Measurements from ENCODE around the gene COL13A1.

COL13A1 gene

DNA sequence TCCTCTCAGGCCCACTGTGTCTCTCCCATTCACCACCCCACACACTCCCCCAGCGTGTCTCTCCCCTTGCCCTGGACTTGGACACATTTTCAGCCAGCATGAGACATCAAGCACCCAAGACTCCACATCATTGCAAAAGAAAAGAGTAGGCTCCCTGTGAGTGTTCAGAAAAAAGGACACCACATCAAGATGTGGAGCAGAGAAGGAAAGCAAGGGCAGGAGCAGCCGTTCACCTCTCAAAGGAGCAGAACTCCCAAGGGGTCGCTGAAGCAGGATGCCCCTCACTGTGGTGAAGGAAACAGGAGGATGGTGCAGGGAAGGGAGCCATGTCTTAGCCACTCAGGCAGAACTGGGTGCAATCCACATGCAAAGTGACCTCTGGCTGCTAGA is 161.0 kb downstream of the COL13A1 start:
- Histone ChIP-seq H3K9me3 (replicated peaks in 1 of 11) (no peaks in the 10 kb centered on the region), H3K36me3 (no peaks in the 10 kb centered on the region), H3K27me3 (0 out of 22 replicates have a peak, but pooled peaks cover 0 to 8% (median 0%) of the 10 kb centered on the region in 11 experiments), H3K9ac (peak overlapping the region in 4 of 11 experiments; percentile 10 to 26 (median 18); a peak in 4 of 22 replicates), H3K27ac (peak overlapping the region in 4 of 11 experiments; percentile 13 to 46 (median 32); a peak in 4 of 22 replicates), H3K4me3 (no peak overlapping the region), H4K20me1 (no peaks in the 10 kb centered on the region), H3K4me2 (peak overlapping the region; percentile 68 to 95 (median 83)), H3K4me1 (peaks cover 50 to 55% (median 53%) of the 10 kb centered on the region in 10 experiments)
- no peak for TF ChIP-seq Cebpa-rat (IDR thresholded peaks at IDR 0.05)

- TF ChIP-seq Cebpa-rat (IDR thresholded peaks at IDR 0.05) = no peak
- no peak overlapping the region for H3K4me3 ChIP-seq
- H3K36me3 ChIP-seq = no peaks in the 10 kb centered on the region
- H3K9me3 ChIP-seq (replicated peaks in 1 of 11) = no peaks in the 10 kb centered on the region
- H3K27ac ChIP-seq = peak overlapping the region in 2 of 11 experiments; percentile 10 to 46; a peak in 3 of 22 replicates
- no peaks in the 10 kb centered on the region for H4K20me1 ChIP-seq
- peaks cover 50 to 54% (median 53%) of the 10 kb centered on the region in 10 experiments for H3K4me1 ChIP-seq
- H3K27me3 ChIP-seq = 0 out of 22 replicates have a peak, but pooled peaks cover 0 to 8% (median 0%) of the 10 kb centered on the region in 11 experiments
- H3K9ac ChIP-seq = peak overlapping the region in 4 of 11 experiments; percentile 10 to 21 (median 18); a peak in 4 of 22 replicates
- H3K4me2 ChIP-seq = peak overlapping the region; percentile 68 to 95 (median 83)
These were observed 161.6 kb downstream of the COL13A1 start for GRCh38 chr10:69963178-69963834.

GRCh38 chr10:69963835-69964710 is 162.4 kb downstream of the COL13A1 start:
- no peaks in the 10 kb centered on the region for H3K36me3 ChIP-seq
- H3K9me3 ChIP-seq (replicated peaks in 1 of 11) = no peaks in the 10 kb centered on the region
- peak overlapping the region; percentile 68 to 95 (median 83) for H3K4me2 ChIP-seq
- peaks cover 46 to 54% (median 52%) of the 10 kb centered on the region in 10 experiments for H3K4me1 ChIP-seq
- H3K27ac ChIP-seq = 0 out of 22 replicates have a peak overlapping the region, but pooled peaks of 1 of the 11 experiments have one; percentile 1
- no peaks in the 10 kb centered on the region for H4K20me1 ChIP-seq
- 0 out of 22 replicates have a peak overlapping the region, but pooled peaks of 1 of the 11 experiments have one; percentile 4 for H3K9ac ChIP-seq
- H3K4me3 ChIP-seq = no peak overlapping the region
- no peak for TF ChIP-seq Cebpa-rat (IDR thresholded peaks at IDR 0.05)
- H3K27me3 ChIP-seq = 0 out of 22 replicates have a peak, but pooled peaks cover 0 to 8% (median 0%) of the 10 kb centered on the region in 11 experiments

GRCh38 chr10:69965086-69965485 is 163.4 kb downstream of the COL13A1 start:
- Histone ChIP-seq H3K4me3 (no peak overlapping the region), H3K4me2 (no peak overlapping the region), H3K36me3 (no peaks in the 10 kb centered on the region), H3K4me1 (peaks cover 37 to 45% (median 43%) of the 10 kb centered on the region in 10 experiments), H3K27me3 (0 out of 22 replicates have a peak, but pooled peaks cover 0 to 8% (median 0%) of the 10 kb centered on the region in 11 experiments), H4K20me1 (no peaks in the 10 kb centered on the region), H3K9ac (no peak overlapping the region), H3K27ac (no peak overlapping the region), H3K9me3 (replicated peaks in 1 of 11) (no peaks in the 10 kb centered on the region)
- TF ChIP-seq Cebpa-rat (IDR thresholded peaks at IDR 0.05) = no peak

- H3K9me3 ChIP-seq (replicated peaks in 1 of 11) = no peaks in the 10 kb centered on the region
- H3K27me3 ChIP-seq = 0 out of 22 replicates have a peak, but pooled peaks cover 0 to 8% (median 0%) of the 10 kb centered on the region in 11 experiments
- H3K4me2 ChIP-seq = no peak overlapping the region
- TF ChIP-seq Cebpa-rat (IDR thresholded peaks at IDR 0.05) = no peak
- no peaks in the 10 kb centered on the region for H3K36me3 ChIP-seq
- H3K27ac ChIP-seq = no peak overlapping the region
- H3K4me3 ChIP-seq = no peak overlapping the region
- H3K9ac ChIP-seq = no peak overlapping the region
- peaks cover 27 to 35% (median 33%) of the 10 kb centered on the region in 10 experiments for H3K4me1 ChIP-seq
- no peaks in the 10 kb centered on the region for H4K20me1 ChIP-seq
These were observed 164.4 kb downstream of the COL13A1 start for GRCh38 chr10:69965919-69966662.

- Histone ChIP-seq H3K4me1 (peaks cover 0 to 7% (median 6%) of the 10 kb centered on the region in 10 experiments; a peak in 19 of 20 replicates), H3K27ac (no peak overlapping the region), H3K9ac (no peak overlapping the region), H3K27me3 (no peaks in the 10 kb centered on the region), H4K20me1 (no peaks in the 10 kb centered on the region), H3K36me3 (no peaks in the 10 kb centered on the region), H3K9me3 (replicated peaks in 1 of 11) (no peaks in the 10 kb centered on the region), H3K4me2 (no peak overlapping the region), H3K4me3 (no peak overlapping the region)
- TF ChIP-seq Cebpa-rat (IDR thresholded peaks at IDR 0.05) = no peak
These were observed 167.1 kb downstream of the COL13A1 start for GRCh38 chr10:69968830-69969229.

- H3K27me3 ChIP-seq = no peaks in the 10 kb centered on the region
- no peak for TF ChIP-seq Cebpa-rat (IDR thresholded peaks at IDR 0.05)
- no peaks in the 10 kb centered on the region for H3K4me1 ChIP-seq
- H4K20me1 ChIP-seq = no peaks in the 10 kb centered on the region
- no peak overlapping the region for H3K4me3 ChIP-seq
- H3K9ac ChIP-seq = no peak overlapping the region
- H3K27ac ChIP-seq = no peak overlapping the region
- no peaks in the 10 kb centered on the region for H3K36me3 ChIP-seq
- H3K4me2 ChIP-seq = no peak overlapping the region
- no peaks in the 10 kb centered on the region for H3K9me3 ChIP-seq (replicated peaks in 1 of 11)
These were observed 168.3 kb downstream of the COL13A1 start for GRCh38 chr10:69969977-69970376.

- Histone ChIP-seq H3K9ac (no peak overlapping the region), H3K27me3 (no peaks in the 10 kb centered on the region), H3K27ac (no peak overlapping the region), H4K20me1 (no peaks in the 10 kb centered on the region), H3K4me1 (peaks cover 6 to 9% (median 7%) of the 10 kb centered on the region in 10 experiments), H3K4me3 (no peak overlapping the region), H3K4me2 (no peak overlapping the region), H3K9me3 (replicated peaks in 1 of 11) (peaks cover under 1 to 14% (median 8%) of the 10 kb centered on the region in 11 experiments; a peak in 11 of 22 replicates), H3K36me3 (no peaks in the 10 kb centered on the region)
- TF ChIP-seq Cebpa-rat (IDR thresholded peaks at IDR 0.05) = no peak
These were observed 171.3 kb downstream of the COL13A1 start for GRCh38 chr10:69972981-69973397.
